HFF-Myc (cell line): Measurements from ENCODE around the gene SLC39A2.

Experiments used
- DNase-seq: peaks from one replicate; pipeline ENCODE4 v3.0.0-alpha.2; 2011; ENCODE audit warnings: low read depth; ENCODE audit errors: extremely low read depth
- H3K4me3 ChIP-seq: replicated peaks from 2 replicates; pipeline ENCODE4 v1.5.1; 2011; ENCODE audit warnings: low read depth, mild to moderate bottlenecking, control low read depth, low read length
- TF ChIP-seq, protein P1 (sequence below): IDR thresholded peaks from 2 replicates; pipeline ENCODE4 v1.5.1; 2012; ENCODE audit warnings: mild to moderate bottlenecking, low read depth, low read length, control low read depth; ENCODE audit errors: missing control alignments

Gene SLC39A2

DNA sequence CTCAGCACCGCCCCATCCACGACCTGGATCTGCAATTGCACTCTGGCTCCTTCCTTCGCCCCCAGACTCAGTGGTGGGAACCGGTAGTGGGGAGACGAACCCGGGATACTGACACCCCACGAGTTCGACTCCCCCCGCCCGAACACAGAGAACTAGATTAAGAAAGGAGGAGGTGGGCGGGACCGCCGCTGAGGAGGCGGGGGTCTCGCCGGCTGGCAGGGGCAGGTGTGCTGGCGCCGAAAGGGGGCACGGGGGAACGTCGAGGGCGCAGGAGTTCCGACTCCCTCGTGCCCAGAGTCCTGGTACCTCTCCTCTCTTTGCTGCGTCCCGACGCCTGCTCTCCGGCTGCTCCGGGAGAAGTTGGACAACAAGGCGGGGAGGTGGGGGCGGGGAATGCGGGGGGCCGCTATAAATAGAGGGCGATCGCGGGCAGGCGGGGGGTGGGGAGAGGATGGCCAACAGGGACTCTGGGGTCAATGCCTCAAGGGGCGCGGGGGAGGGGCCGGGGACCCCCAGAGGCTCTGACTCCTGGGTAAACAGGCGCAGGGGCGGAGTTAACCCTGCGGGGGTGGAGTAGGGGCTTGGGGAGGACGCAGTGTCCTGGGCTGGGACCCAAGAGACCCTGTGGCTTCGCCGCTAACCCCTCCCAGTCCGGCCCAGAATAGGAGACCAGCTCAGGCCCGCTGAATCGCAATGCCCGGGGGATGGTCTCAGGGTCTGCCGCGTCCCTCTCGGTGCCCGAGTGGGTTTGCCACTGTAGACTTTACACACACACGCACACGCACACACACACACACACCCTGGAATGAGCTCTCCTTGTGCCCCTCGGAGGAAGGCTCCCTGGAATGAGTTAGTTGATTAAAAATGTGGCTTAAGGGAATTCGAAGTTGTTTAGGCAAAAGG is 26.5 kb downstream of the SLC39A2 start:
- TF ChIP-seq, protein P1, sequence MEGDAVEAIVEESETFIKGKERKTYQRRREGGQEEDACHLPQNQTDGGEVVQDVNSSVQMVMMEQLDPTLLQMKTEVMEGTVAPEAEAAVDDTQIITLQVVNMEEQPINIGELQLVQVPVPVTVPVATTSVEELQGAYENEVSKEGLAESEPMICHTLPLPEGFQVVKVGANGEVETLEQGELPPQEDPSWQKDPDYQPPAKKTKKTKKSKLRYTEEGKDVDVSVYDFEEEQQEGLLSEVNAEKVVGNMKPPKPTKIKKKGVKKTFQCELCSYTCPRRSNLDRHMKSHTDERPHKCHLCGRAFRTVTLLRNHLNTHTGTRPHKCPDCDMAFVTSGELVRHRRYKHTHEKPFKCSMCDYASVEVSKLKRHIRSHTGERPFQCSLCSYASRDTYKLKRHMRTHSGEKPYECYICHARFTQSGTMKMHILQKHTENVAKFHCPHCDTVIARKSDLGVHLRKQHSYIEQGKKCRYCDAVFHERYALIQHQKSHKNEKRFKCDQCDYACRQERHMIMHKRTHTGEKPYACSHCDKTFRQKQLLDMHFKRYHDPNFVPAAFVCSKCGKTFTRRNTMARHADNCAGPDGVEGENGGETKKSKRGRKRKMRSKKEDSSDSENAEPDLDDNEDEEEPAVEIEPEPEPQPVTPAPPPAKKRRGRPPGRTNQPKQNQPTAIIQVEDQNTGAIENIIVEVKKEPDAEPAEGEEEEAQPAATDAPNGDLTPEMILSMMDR = no peak
- no peak for DNase-seq
- H3K4me3 ChIP-seq = peak overlapping the region; percentile 34

DNA sequence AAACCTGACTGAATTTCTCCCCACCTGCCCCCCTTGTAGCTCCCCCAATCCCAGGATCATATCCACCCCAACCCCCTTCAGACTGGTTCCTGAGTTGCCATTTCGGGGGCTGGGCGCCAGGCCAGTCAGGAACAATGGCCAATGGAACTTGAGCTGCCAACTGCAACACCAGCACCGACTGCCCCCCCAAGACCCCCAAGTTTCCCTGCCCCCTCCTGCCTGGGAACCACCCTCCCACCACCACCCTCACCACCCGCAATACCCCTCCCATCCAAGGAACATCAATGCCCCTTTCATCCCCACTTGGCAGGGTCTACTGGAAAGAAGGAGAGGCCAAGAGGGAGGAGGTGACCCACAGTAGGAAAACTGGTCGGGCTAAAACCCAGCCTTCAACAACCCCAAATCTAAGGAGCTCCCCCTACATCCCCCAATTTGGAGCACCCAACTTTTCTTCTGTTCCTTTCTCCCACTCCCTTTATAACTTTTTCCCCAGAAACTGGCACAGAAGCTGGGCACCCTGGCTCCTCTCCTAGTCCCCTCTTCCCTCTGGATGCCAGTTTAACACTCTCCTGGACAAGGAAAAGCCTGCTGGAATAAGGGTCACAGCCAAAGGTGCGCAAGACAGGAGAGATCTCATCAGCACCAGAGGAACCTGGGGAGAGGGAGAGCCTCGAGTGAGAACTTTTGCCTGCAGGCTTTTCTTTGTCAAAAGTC is 27.3 kb downstream of the SLC39A2 start:
- no peak for DNase-seq
- TF ChIP-seq, protein P1 = no peak
- H3K4me3 ChIP-seq = no peak overlapping the region

DNA sequence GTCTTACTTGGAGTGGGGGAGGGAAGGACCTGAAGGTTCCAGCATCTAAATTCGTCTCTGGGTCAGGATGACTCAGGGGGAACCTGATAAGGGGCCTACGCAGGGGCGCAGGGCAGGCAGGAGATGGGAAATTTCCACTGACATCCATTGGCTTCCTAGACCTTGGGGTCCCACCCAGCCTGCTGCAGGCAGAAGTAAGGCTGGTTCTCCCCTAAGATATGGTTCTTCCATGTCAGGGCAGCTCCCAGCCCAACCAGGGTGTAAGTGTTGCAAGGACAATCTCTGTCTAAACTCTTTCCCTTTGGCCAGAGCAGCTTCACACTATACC is 27.9 kb downstream of the SLC39A2 start:
- TF ChIP-seq, protein P1 = no peak
- no peak for DNase-seq
- no peak overlapping the region for H3K4me3 ChIP-seq

DNA sequence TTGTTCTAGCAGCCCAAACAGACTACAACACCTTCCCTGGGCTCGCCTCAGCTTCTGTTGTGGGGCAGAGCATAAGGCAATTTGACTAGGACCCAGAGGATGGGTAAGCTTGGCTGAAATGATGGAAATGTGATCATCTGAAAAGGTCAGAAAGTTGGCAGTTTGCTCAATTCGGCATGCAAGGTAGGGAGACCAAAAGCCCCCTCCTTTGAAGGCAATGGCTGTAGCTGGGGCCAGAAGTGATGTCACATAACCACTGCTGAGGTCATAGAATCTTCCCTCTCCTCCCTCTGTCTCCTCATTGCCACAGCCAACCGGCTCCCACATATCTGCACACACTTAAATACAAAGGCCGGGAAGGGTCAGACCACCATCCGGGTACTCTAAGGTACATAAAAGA is 30.8 kb downstream of the SLC39A2 start, which contains the start of gene TPPP2:
TSS of gene TPPP2 (plus strand) at position 301 of the 400 bp plus-strand sequence. CDS start 365 bp downstream, outside the sequence.
- TF ChIP-seq, protein P1 = no peak
- no peak for DNase-seq
- no peak within 1 kb of the TSS for H3K4me3 ChIP-seq

DNA sequence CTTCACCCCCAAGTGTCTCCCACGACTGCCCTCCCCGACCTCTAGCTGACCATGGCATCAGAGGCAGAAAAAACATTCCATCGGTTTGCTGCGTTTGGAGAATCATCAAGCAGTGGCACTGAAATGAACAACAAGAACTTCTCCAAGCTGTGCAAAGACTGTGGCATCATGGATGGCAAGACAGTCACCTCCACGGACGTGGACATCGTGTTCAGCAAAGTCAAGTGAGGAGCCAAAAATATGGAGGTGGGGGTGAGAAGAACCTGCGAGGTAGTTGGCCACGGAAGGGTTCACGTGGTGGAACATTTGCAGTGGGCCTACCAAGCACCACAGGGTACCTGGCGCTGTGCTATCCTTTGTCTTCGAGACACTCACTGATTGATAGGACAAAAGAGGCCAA is 31.4 kb downstream of the SLC39A2 start:
- H3K4me3 ChIP-seq = no peak overlapping the region
- TF ChIP-seq, protein P1 = no peak
- DNase-seq = no peak

DNA sequence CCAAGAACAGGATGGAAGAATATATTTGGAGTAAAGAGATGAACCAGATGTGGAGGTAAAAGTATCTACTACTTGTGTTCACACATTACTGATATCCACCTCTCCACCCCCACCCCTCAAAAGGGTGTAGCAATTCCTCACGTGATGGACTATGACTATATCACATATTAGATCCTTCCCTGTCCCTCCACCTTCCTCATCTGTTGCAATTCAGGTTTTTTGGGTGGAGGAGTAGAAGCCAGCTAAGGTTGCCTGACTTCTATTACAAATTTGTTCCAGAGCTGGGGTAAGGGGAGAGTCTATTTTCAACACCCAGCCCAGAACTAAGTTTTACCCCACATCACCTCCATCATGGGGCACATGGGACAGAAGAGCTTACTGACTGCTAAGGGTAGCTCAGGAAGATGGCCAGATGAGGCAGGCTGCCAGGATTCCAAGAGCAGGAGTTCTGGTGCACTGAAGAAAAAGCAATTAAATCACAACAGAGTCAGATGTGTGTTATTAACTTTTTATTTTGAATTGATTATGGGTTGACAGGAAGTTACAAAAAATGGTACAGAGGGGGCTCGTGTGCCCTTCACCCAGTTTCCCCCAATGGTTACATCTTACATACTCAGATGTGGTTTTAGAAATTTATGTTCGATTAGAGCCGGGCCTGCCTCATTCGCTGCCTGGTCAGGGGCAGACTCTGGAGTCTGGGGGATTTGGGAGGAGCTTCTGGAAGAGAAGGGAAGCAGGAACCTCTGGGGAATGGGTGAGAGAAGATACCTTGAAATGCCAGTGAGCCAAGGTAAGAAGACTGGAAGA is 33.4 kb downstream of the SLC39A2 start:
- no peak for DNase-seq
- no peak overlapping the region for H3K4me3 ChIP-seq
- TF ChIP-seq, protein P1 = no peak
